ENCODE data around the gene B4GAT1. TPM values are rescaled to one million over a fixed set of nuclear protein-coding genes. Genes with fewer than 3 reads are reported as not detected.
A peak's percentile ranks its signal among the peaks of the same experiment; 100 is the strongest.

B4GAT1 gene
- total and polyA plus RNA-seq, 2 donors (not counting 3 experiments of a cell fraction or from before 2014, with no cell fraction given): 21.2 to 21.6 TPM

DNA sequence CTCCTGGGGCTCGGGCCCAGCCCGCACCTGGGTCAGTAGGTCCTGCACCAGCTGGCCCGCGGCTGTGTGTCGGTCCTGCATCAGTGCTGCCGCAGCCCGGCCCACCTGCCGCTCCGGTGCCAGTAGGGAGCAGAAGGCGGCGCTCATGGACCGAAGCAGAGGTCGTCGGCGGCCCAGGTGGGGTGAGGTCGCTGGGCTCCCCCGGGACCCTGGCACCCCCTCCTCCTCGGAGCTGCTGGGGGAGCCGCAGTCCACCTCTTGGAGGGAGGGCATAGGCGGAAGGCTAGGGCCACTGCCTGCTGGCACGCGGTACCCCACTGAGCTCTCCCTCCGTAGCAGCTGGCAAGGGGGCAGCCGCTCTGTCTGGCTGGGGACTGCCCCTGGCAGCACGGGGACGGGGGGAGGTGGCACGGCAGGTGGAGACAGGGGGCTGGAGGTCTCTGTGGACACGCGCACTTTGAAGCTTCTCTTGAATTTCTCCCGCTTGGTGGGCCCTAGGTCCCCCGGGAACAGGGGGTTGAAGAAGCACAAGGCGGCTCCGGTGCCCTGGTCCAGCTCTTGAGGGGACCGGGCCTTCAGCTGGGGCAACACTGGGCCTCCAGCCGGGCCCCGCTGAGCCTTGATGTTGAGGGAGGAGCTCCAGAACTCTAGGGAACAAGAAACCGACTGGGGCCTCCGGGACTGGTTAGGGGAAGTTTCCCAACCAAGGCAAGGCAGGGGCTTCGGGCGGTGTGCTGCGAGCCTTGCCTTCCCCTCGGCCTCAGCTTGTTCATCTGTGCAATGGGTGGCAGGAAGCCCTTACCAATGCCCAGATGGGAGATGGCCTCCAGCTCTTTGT is 12.6 kb downstream of the B4GAT1 start:
- Histone ChIP-seq H3K9ac (replicated peaks; ENCODE audit: extremely low read depth, insufficient read depth, low read length) (peak overlapping the region; percentile 85), H3K4me2 (ENCODE audit: insufficient read depth, low read length) (peak overlapping the region; percentile 2), H3K27me3 (ENCODE audit: control insufficient read depth in 2 of 2, insufficient read depth in 2 of 2, low read length in 2 of 2) (no peaks in the 10 kb centered on the region), H4K20me1 (replicated peaks; ENCODE audit: control insufficient read depth, extremely low read depth, insufficient read depth, low read length) (no peaks in the 10 kb centered on the region), H3K9me1 (replicated peaks; ENCODE audit: control insufficient read depth, extremely low read depth, insufficient read depth, low read length) (no peaks in the 10 kb centered on the region), H3K4me3 (replicated peaks in 1 of 3; ENCODE audit: insufficient read depth in 1 of 3, low read depth in 1 of 3, low read length in 3 of 3) (peak overlapping the region in 1 of 3 experiments; percentile 48), H2AFZ (ENCODE audit: low read depth, low read length) (peak overlapping the region; percentile 0), H3K79me2 (ENCODE audit: control insufficient read depth, insufficient read depth, low read length) (no peaks in the 10 kb centered on the region), H3K27ac (ENCODE audit: insufficient read depth, low read depth, low read length) (peak overlapping the region; percentile 91), H3K36me3 (ENCODE audit: control insufficient read depth in 2 of 2, extremely low read depth in 1 of 2, insufficient read depth in 2 of 2, low read length in 2 of 2) (peaks cover 0 to 2% of the 10 kb centered on the region in 2 experiments), H3K4me1 (ENCODE audit: control insufficient read depth, extremely low read depth, insufficient read depth, low read length) (peaks cover 18% of the 10 kb centered on the region), H3K9me3 (replicated peaks; ENCODE audit: control insufficient read depth, insufficient read depth, low read length) (no peaks in the 10 kb centered on the region)
- TF ChIP-seq GATA2 (IDR thresholded peaks at IDR 0.05; ENCODE audit: insufficient read depth, insufficient read length, low read depth, low read length) (no peak), FOS (IDR thresholded peaks at IDR 0.05; ENCODE audit: borderline replicate concordance, insufficient read depth, low read length) (no peak), POLR2A (IDR thresholded peaks at IDR 0.05; ENCODE audit: low read depth, low read length) (no peak), EZH2 (IDR thresholded peaks at IDR 0.05; ENCODE audit: borderline replicate concordance, low read depth, low read length, severe bottlenecking) (no peak)
- intact Hi-C loops (cut with micrococcal nuclease) (no loop called here), dilution Hi-C loops (cut with MboI; ENCODE audit: extremely low pct_ligation_motif_present, low sequenced_read_pairs) (no loop called here)
- no peak for DNase-seq (ENCODE audit: low read depth, low spot score)
- POLR2A ChIA-PET: interaction anchor here (1.6 kb wide), 1 partner anchor 46 kb away, joined by 6 read pairs; the partner anchor contains the start of gene YIF1A
- no TSS peak for BruUV-seq (replicated peaks)
- CTCF ChIA-PET: interaction anchor here (0.6 to 8.7 kb wide), 7 partner anchors 8 to 112 kb away, joined by 3 to 225 read pairs (median 7); partner anchors contain the start of genes BRMS1 and CD248
- peak; percentile 4 for FAIRE-seq

DNA sequence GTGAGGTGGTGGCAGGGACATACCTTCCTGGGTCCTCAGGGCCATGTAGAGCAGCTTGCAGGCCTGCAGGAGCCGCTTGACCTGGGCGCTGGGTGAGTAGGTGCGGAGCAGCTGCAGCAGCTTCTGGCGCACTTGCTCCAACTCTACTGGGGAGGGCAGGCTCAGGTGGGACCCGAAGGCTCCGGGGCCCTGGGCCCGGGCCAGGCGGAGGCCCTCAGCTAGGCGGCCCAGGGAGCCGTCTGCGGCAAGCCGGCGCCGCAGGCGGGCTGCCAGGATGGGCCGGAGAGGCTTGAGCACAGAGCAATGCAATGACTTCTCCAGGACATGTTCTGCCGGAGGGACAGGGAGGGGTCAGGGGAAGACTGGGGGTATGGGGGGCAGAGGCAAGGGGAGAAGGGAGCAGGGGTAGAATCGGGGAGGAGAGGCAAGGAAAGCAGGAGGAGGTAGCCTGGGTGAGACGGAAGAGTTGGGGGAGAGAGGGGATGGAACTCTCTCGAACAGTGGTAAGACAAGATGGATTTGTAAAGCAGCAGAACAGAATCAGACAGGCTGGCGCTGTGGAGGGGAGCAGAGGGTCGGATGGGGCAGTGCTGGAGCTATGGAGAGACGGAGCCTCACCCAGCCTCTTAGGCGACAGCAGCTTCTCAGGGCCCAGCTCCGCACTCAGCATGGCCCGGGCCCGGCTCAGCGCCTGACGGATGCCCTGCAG is 13.4 kb downstream of the B4GAT1 start:
- no peak overlapping the region for H2AFZ ChIP-seq (ENCODE audit: low read depth, low read length)
- POLR2A ChIA-PET: no interaction called here
- TF ChIP-seq, protein P1, sequence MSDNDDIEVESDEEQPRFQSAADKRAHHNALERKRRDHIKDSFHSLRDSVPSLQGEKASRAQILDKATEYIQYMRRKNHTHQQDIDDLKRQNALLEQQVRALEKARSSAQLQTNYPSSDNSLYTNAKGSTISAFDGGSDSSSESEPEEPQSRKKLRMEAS (IDR thresholded peaks at IDR 0.05; ENCODE audit: insufficient read depth, insufficient read length): no peak
- TF ChIP-seq, protein P2, sequence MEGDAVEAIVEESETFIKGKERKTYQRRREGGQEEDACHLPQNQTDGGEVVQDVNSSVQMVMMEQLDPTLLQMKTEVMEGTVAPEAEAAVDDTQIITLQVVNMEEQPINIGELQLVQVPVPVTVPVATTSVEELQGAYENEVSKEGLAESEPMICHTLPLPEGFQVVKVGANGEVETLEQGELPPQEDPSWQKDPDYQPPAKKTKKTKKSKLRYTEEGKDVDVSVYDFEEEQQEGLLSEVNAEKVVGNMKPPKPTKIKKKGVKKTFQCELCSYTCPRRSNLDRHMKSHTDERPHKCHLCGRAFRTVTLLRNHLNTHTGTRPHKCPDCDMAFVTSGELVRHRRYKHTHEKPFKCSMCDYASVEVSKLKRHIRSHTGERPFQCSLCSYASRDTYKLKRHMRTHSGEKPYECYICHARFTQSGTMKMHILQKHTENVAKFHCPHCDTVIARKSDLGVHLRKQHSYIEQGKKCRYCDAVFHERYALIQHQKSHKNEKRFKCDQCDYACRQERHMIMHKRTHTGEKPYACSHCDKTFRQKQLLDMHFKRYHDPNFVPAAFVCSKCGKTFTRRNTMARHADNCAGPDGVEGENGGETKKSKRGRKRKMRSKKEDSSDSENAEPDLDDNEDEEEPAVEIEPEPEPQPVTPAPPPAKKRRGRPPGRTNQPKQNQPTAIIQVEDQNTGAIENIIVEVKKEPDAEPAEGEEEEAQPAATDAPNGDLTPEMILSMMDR (IDR thresholded peaks at IDR 0.05; ENCODE audit: extremely low read depth in 1 of 2, insufficient read depth in 1 of 2, low read depth in 1 of 2, low read length in 2 of 2): no peak
- no peak for TF ChIP-seq POLR2AphosphoS5 (IDR thresholded peaks at IDR 0.05; ENCODE audit: insufficient read depth, low read depth, low read length)
- no peak for TF ChIP-seq MYC (IDR thresholded peaks at IDR 0.05; ENCODE audit: low read depth, low read length)
- no peak for TF ChIP-seq FOS (IDR thresholded peaks at IDR 0.05; ENCODE audit: borderline replicate concordance, insufficient read depth, low read length)
- TF ChIP-seq POLR2A (IDR thresholded peaks at IDR 0.05; ENCODE audit: low read depth, low read length): no peak
- no peak for TF ChIP-seq EZH2 (IDR thresholded peaks at IDR 0.05; ENCODE audit: borderline replicate concordance, low read depth, low read length, severe bottlenecking)
- TF ChIP-seq GATA2 (IDR thresholded peaks at IDR 0.05; ENCODE audit: insufficient read depth, insufficient read length, low read depth, low read length): no peak
- TF ChIP-seq JUN (IDR thresholded peaks at IDR 0.05; ENCODE audit: borderline replicate concordance, insufficient read depth, insufficient read length, low read depth): no peak
- CTCF ChIA-PET: interaction anchor here (1.2 to 8.7 kb wide), 3 partner anchors 13 to 52 kb away, joined by 4 to 225 read pairs (median 11); partner anchors contain the start of gene CD248
- no peak overlapping the region for H3K9ac ChIP-seq (replicated peaks; ENCODE audit: extremely low read depth, insufficient read depth, low read length)
- no peak overlapping the region for H3K4me2 ChIP-seq (ENCODE audit: insufficient read depth, low read length)
- no peaks in the 10 kb centered on the region for H3K9me3 ChIP-seq (replicated peaks; ENCODE audit: control insufficient read depth, insufficient read depth, low read length)
- no peaks in the 10 kb centered on the region for H3K27me3 ChIP-seq (ENCODE audit: control insufficient read depth in 2 of 2, insufficient read depth in 2 of 2, low read length in 2 of 2)
- no peaks in the 10 kb centered on the region for H3K9me1 ChIP-seq (replicated peaks; ENCODE audit: control insufficient read depth, extremely low read depth, insufficient read depth, low read length)
- no peaks in the 10 kb centered on the region for H4K20me1 ChIP-seq (replicated peaks; ENCODE audit: control insufficient read depth, extremely low read depth, insufficient read depth, low read length)
- no peaks in the 10 kb centered on the region for H3K79me2 ChIP-seq (ENCODE audit: control insufficient read depth, insufficient read depth, low read length)
- H3K4me1 ChIP-seq (ENCODE audit: control insufficient read depth, extremely low read depth, insufficient read depth, low read length): peaks cover 18% of the 10 kb centered on the region
- intact Hi-C loops (cut with micrococcal nuclease) (no loop called here), dilution Hi-C loops (cut with MboI; ENCODE audit: extremely low pct_ligation_motif_present, low sequenced_read_pairs) (no loop called here)
- no peak overlapping the region for H3K4me3 ChIP-seq (replicated peaks in 1 of 3; ENCODE audit: insufficient read depth in 1 of 3, low read depth in 1 of 3, low read length in 3 of 3)
- FAIRE-seq (no peak), DNase-seq (ENCODE audit: low read depth, low spot score) (no peak)
- H3K27ac ChIP-seq (ENCODE audit: insufficient read depth, low read depth, low read length): no peak overlapping the region
- no TSS peak for BruUV-seq (replicated peaks)
- H3K36me3 ChIP-seq (ENCODE audit: control insufficient read depth in 2 of 2, extremely low read depth in 1 of 2, insufficient read depth in 2 of 2, low read length in 2 of 2): peaks cover 0 to 2% of the 10 kb centered on the region in 2 experiments
